Stimulated activated memory B cell treated with anti-CD40 and anti-IgM and Interleukin-4, amounts not matched to agents 10 μg/mL and 1 μg/mL and 100 μg/mL, for 72 hours (primary cell): ENCODE results near the gene TRIM72.
"Not testable (repeated sequence)": the region's sequence is repeated elsewhere in the genome, so short reads cannot be mapped to it uniquely, and the experiment has no call there.

ENCODE experiments used
- ATAC-seq: fragments of 150-1000 bp; cut with Tn5 transposase; 2 replicates; pipeline ENCODE4 v1.10.0; 2021
- H3K27ac Mint-ChIP-seq: one replicate; pipeline ENCODE4 v1.8.0; 2022; ENCODE audit warnings: mild to moderate bottlenecking, mixed read lengths
- H3K27me3 Mint-ChIP-seq: one replicate; pipeline ENCODE4 v1.8.0; 2022; ENCODE audit warnings: mixed read lengths
- H3K36me3 Mint-ChIP-seq: one replicate; pipeline ENCODE4 v1.8.0; 2022; ENCODE audit warnings: mixed read lengths
- H3K4me1 Mint-ChIP-seq: one replicate; pipeline ENCODE4 v1.8.0; 2022; ENCODE audit warnings: mixed read lengths
- H3K4me3 Mint-ChIP-seq: one replicate; pipeline ENCODE4 v1.8.0; 2022; ENCODE audit warnings: mild to moderate bottlenecking, moderate library complexity, mixed read lengths
- H3K9me3 Mint-ChIP-seq: one replicate; pipeline ENCODE4 v1.8.0; 2022; ENCODE audit warnings: mixed read lengths

The TRIM72 gene

GRCh38 chr16:31199430-31200041, 14.4 kb upstream of the TRIM72 start:
- Mint-ChIP-seq H3K4me1 (peaks cover 57% of the 10 kb centered on the region), H3K27me3 (no peaks in the 10 kb centered on the region), H3K9me3 (no peaks in the 10 kb centered on the region), H3K27ac (peak overlapping the region; percentile 2), H3K4me3 (no peak overlapping the region), H3K36me3 (peaks cover 19% of the 10 kb centered on the region)
- no peak for ATAC-seq

GRCh38 chr16:31200111-31200510, 13.8 kb upstream of the TRIM72 start:
- H3K27me3 Mint-ChIP-seq, H3K9me3 Mint-ChIP-seq, ATAC-seq, H3K4me3 Mint-ChIP-seq: not testable (repeated sequence)
- Mint-ChIP-seq H3K4me1 (peaks cover 63% of the 10 kb centered on the region), H3K27ac (peak overlapping the region; percentile 2), H3K36me3 (peaks cover 15% of the 10 kb centered on the region)

- peaks cover 5% of the 10 kb centered on the region for H3K9me3 Mint-ChIP-seq
- H3K27ac Mint-ChIP-seq: peak overlapping the region; percentile 91
- peaks cover 10% of the 10 kb centered on the region for H3K36me3 Mint-ChIP-seq
- peaks cover 63% of the 10 kb centered on the region for H3K4me1 Mint-ChIP-seq
- H3K27me3 Mint-ChIP-seq: no peaks in the 10 kb centered on the region
- H3K4me3 Mint-ChIP-seq: peak overlapping the region; percentile 88
- peak; percentile 61 for ATAC-seq
Measured at GRCh38 chr16:31200821-31201568, 12.9 kb upstream of the TRIM72 start.

- H3K36me3 Mint-ChIP-seq: peaks cover 7% of the 10 kb centered on the region
- H3K9me3 Mint-ChIP-seq: peaks cover 6% of the 10 kb centered on the region
- H3K4me1 Mint-ChIP-seq: peaks cover 66% of the 10 kb centered on the region
- H3K27me3 Mint-ChIP-seq: no peaks in the 10 kb centered on the region
- peak overlapping the region; percentile 88 for H3K4me3 Mint-ChIP-seq
- peak; percentile 84 for ATAC-seq
- H3K27ac Mint-ChIP-seq: peak overlapping the region; percentile 91
Measured at GRCh38 chr16:31201582-31202413, 12.1 kb upstream of the TRIM72 start.

GRCh38 chr16:31202414-31203375, 11.2 kb upstream of the TRIM72 start, which contains the start of gene PYCARD:
TSS of gene PYCARD (minus strand) at chr16:31202760. CDS start at chr16:31202690, 70 bp downstream.
- peaks cover 66% of the 10 kb centered on the region for H3K4me1 Mint-ChIP-seq
- ATAC-seq: peak; percentile 64

GRCh38 chr16:31204871-31205666, 8.8 kb upstream of the TRIM72 start:
- H3K9me3 Mint-ChIP-seq: peaks cover 6% of the 10 kb centered on the region
- H3K4me1 Mint-ChIP-seq: peaks cover 53% of the 10 kb centered on the region
- ATAC-seq: no peak
- H3K27ac Mint-ChIP-seq: peak overlapping the region; percentile 91
- H3K27me3 Mint-ChIP-seq: no peaks in the 10 kb centered on the region
- H3K36me3 Mint-ChIP-seq: no peaks in the 10 kb centered on the region
- H3K4me3 Mint-ChIP-seq: no peak overlapping the region

More at GRCh38 chr16:31202414-31203375, 11.2 kb upstream of the TRIM72 start, which contains the start of gene PYCARD:
- Mint-ChIP-seq H3K27me3 (no peaks in the 10 kb centered on the region), H3K9me3 (peaks cover 6% of the 10 kb centered on the region), H3K27ac (peak within 1 kb of the TSS; percentile 91), H3K36me3 (peaks cover 7% of the 10 kb centered on the region), H3K4me3 (peak within 1 kb of the TSS; percentile 88)

- no peak overlapping the region for H3K4me3 Mint-ChIP-seq
- no peaks in the 10 kb centered on the region for H3K27me3 Mint-ChIP-seq
- ATAC-seq: no peak
- no peaks in the 10 kb centered on the region for H3K36me3 Mint-ChIP-seq
- peaks cover 6% of the 10 kb centered on the region for H3K9me3 Mint-ChIP-seq
- peaks cover 45% of the 10 kb centered on the region for H3K4me1 Mint-ChIP-seq
- H3K27ac Mint-ChIP-seq: peak overlapping the region; percentile 69
Measured at GRCh38 chr16:31206776-31207175, 7.1 kb upstream of the TRIM72 start.

GRCh38 chr16:31213342-31213741, 577 bp upstream of the TRIM72 start:
- H3K36me3 Mint-ChIP-seq: no peaks in the 10 kb centered on the region
- peaks cover 16% of the 10 kb centered on the region for H3K27me3 Mint-ChIP-seq
- ATAC-seq: no peak
- peaks cover 53% of the 10 kb centered on the region for H3K4me1 Mint-ChIP-seq
- H3K9me3 Mint-ChIP-seq: no peaks in the 10 kb centered on the region
- no peak overlapping the region for H3K27ac Mint-ChIP-seq
- peak overlapping the region; percentile 21 for H3K4me3 Mint-ChIP-seq

- peak overlapping the region; percentile 78 for H3K4me3 Mint-ChIP-seq
- no peak overlapping the region for H3K27ac Mint-ChIP-seq
- H3K36me3 Mint-ChIP-seq: no peaks in the 10 kb centered on the region
- H3K27me3 Mint-ChIP-seq: peaks cover 30% of the 10 kb centered on the region
- H3K4me1 Mint-ChIP-seq: peaks cover 52% of the 10 kb centered on the region
- no peaks in the 10 kb centered on the region for H3K9me3 Mint-ChIP-seq
- ATAC-seq: peak; percentile 59
Measured at GRCh38 chr16:31214708-31215286, 878 bp downstream of the TRIM72 start.

GRCh38 chr16:31215287-31216162, 1.6 kb downstream of the TRIM72 start:
- peak; percentile 77 for ATAC-seq
- no peaks in the 10 kb centered on the region for H3K9me3 Mint-ChIP-seq
- H3K4me3 Mint-ChIP-seq: peak overlapping the region; percentile 78
- H3K27me3 Mint-ChIP-seq: peaks cover 32% of the 10 kb centered on the region
- H3K27ac Mint-ChIP-seq: no peak overlapping the region
- no peaks in the 10 kb centered on the region for H3K36me3 Mint-ChIP-seq
- peaks cover 52% of the 10 kb centered on the region for H3K4me1 Mint-ChIP-seq

- Mint-ChIP-seq H3K4me1 (peaks cover 50% of the 10 kb centered on the region), H3K36me3 (no peaks in the 10 kb centered on the region), H3K9me3 (no peaks in the 10 kb centered on the region), H3K4me3 (peak within 1 kb of the TSS; percentile 78), H3K27me3 (peaks cover 43% of the 10 kb centered on the region), H3K27ac (no peak within 1 kb of the TSS)
- peak; percentile 6 for ATAC-seq
Measured at GRCh38 chr16:31216422-31217135, 2.7 kb downstream of the TRIM72 start, which contains the start of gene PYDC1. TSS of gene PYDC1 (minus strand) at chr16:31217135. CDS start at chr16:31217028, 107 bp downstream.

GRCh38 chr16:31217136-31217530, 3.2 kb downstream of the TRIM72 start:
- peaks cover 48% of the 10 kb centered on the region for H3K27me3 Mint-ChIP-seq
- no peak for ATAC-seq
- peaks cover 49% of the 10 kb centered on the region for H3K4me1 Mint-ChIP-seq
- H3K36me3 Mint-ChIP-seq: no peaks in the 10 kb centered on the region
- peak overlapping the region; percentile 78 for H3K4me3 Mint-ChIP-seq
- H3K9me3 Mint-ChIP-seq: no peaks in the 10 kb centered on the region
- H3K27ac Mint-ChIP-seq: no peak overlapping the region
